ENCODE data around the gene UBAP2L. TPM values are rescaled to one million over a fixed set of nuclear protein-coding genes. Genes with fewer than 3 reads are reported as not detected.

Gene UBAP2L
- total RNA-seq, 4 donors from 2014 or later: 71.6 to 79.9 (median 75.1) TPM

DNA sequence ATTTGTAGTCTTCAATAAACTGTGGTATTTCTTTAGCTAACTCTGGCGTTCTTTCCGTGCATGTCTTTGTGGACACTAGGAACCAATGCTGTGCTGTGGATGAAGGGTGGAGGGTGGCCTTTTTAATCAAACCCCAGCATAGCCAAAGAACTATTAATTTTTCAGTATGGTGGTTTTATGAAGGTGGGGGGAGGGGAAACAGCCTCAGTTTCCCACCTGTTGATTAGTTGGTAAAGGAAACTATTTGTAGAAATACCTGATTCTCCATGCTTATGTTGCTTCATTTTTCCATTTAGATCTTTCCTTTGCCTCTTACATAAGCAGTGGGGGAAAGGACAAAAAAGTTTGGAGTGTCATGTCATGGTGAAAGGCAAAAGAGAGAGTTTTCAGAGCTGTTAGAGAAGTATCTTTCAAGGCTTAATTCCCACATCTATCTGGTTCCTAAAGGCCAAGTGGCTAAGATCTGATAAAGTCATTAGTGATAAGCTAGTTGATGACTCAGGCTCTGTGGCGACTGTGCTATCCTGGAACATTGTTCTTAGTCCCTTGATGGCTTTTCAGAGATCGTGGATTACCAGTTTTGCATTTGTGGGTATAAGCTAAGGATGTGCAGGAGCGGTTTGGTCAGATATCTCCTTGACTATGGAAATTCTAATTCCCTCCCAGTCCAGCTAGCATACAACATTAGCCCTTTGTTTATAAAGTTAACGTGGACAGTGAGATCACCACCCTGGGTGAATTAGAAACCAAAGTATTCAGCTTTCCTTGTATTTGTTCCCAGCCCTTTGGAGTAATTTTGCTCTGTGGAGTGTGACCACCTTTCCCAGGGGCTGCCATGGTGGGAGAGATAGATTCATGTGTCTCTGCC is 42.9 kb downstream of the UBAP2L start:
- Histone ChIP-seq H3K9me3 (no peaks in the 10 kb centered on the region), H3K4me1 (no peaks in the 10 kb centered on the region), H3K4me3 (no peak overlapping the region), H3K27me3 (no peaks in the 10 kb centered on the region), H3K27ac (no peak overlapping the region), H3K36me3 (peaks cover 7 to 98% of the 10 kb centered on the region in 2 donors)
- TF ChIP-seq EP300 (IDR thresholded peaks at IDR 0.05) (no peak), POLR2A (IDR thresholded peaks at IDR 0.05) (no peak), POLR2AphosphoS5 (IDR thresholded peaks at IDR 0.05) (no peak)
- TF ChIP-seq, protein P1, sequence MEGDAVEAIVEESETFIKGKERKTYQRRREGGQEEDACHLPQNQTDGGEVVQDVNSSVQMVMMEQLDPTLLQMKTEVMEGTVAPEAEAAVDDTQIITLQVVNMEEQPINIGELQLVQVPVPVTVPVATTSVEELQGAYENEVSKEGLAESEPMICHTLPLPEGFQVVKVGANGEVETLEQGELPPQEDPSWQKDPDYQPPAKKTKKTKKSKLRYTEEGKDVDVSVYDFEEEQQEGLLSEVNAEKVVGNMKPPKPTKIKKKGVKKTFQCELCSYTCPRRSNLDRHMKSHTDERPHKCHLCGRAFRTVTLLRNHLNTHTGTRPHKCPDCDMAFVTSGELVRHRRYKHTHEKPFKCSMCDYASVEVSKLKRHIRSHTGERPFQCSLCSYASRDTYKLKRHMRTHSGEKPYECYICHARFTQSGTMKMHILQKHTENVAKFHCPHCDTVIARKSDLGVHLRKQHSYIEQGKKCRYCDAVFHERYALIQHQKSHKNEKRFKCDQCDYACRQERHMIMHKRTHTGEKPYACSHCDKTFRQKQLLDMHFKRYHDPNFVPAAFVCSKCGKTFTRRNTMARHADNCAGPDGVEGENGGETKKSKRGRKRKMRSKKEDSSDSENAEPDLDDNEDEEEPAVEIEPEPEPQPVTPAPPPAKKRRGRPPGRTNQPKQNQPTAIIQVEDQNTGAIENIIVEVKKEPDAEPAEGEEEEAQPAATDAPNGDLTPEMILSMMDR (IDR thresholded peaks at IDR 0.05): no peak
- no peak for ATAC-seq
- 48 to 65% methylated on average over 6 of the region's 6 CpGs for WGBS, 2 donors (ENCODE audit: low coverage in 1 of 2)

DNA sequence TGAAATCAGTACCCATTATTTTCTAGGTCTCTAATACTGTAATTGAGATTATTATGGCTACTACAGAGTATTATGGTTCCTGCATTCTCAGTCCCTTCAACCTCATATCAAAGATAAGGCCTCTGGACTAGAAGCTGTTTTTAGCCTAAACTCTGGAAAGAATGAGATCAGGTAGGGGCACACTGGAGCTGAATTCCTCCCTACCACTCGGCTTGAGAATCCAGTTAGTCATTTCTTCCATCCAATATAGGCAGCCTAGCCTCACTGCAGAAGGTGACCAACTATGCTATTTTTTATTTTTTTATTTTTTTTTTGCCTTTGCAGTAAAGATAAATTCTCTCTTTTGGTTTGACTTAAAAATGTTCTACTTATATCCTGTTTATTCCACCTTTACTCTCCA is 43.7 kb downstream of the UBAP2L start:
- H3K27me3 ChIP-seq: no peaks in the 10 kb centered on the region
- H3K9me3 ChIP-seq: no peaks in the 10 kb centered on the region
- WGBS, 2 donors (ENCODE audit: low coverage in 1 of 2): 33 to 38% methylated on average over 1 of the region's 1 CpG
- H3K4me3 ChIP-seq: no peak overlapping the region
- TF ChIP-seq, protein P1 (IDR thresholded peaks at IDR 0.05): no peak
- no peak for TF ChIP-seq POLR2AphosphoS5 (IDR thresholded peaks at IDR 0.05)
- no peaks in the 10 kb centered on the region for H3K4me1 ChIP-seq
- no peak for ATAC-seq
- H3K36me3 ChIP-seq: peaks cover 7 to 98% of the 10 kb centered on the region in 2 donors
- H3K27ac ChIP-seq: no peak overlapping the region

DNA sequence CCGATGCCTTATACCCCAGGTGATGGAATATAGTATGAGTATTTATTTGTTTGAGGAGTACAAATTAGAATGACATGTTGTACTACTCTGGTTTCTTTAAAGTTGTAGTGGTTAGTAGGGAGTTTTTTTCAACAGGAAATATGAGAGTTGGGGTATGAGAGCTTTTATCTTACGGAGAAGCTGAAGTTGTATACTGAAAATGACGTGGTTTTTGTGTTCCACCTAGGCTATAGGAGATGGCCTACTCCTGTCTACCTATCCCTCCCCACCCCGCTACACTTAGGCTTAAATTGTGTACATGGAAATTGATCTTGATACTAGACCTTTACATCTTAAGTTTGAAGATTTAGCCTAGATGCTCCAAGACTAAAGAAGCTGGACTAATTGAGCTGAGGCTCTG is 44.8 kb downstream of the UBAP2L start:
- 69 to 80% methylated on average over 4 of the region's 4 CpGs for WGBS, 2 donors (ENCODE audit: low coverage in 1 of 2)
- Histone ChIP-seq H3K4me1 (no peaks in the 10 kb centered on the region), H3K27me3 (no peaks in the 10 kb centered on the region), H3K9me3 (no peaks in the 10 kb centered on the region), H3K4me3 (no peak overlapping the region), H3K27ac (no peak overlapping the region), H3K36me3 (peaks cover 6 to 98% of the 10 kb centered on the region in 2 donors)
- no peak for ATAC-seq
- TF ChIP-seq POLR2AphosphoS5 (IDR thresholded peaks at IDR 0.05): no peak

DNA sequence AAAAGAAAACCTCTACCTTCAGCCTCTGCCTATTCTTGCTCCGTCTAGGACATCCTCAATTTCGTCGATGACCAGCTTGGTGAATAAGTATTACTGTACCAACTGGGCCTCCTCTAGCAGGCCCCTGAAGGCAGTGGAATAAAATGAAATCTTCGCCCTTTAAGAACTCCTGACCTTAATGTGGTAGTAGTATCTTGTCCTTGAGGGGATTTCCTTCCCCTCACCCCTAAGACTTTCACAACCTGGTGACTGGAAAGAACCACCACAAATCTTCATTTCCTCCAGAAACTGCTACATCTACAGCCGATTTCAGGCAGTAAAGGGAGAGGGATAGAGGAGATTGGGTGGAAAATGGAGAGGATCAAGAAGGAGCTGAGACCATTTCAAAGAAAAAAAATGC is 50.1 kb downstream of the UBAP2L start:
- Histone ChIP-seq H3K9me3 (no peaks in the 10 kb centered on the region), H3K4me1 (peaks cover 0 to 31% (median 7%) of the 10 kb centered on the region in 3 donors), H3K36me3 (peaks cover 3 to 77% of the 10 kb centered on the region in 2 donors), H3K27ac (peak overlapping the region in 1 of 4 donors; percentile 93), H3K4me3 (no peak overlapping the region), H3K27me3 (no peaks in the 10 kb centered on the region)
- no peak for ATAC-seq
- 87 to 90% methylated on average over 4 to 5 of the region's 5 CpGs for WGBS, 2 donors (ENCODE audit: low coverage in 1 of 2)
- TF ChIP-seq POLR2AphosphoS5 (IDR thresholded peaks at IDR 0.05) (no peak), EP300 (IDR thresholded peaks at IDR 0.05) (no peak), POLR2A (IDR thresholded peaks at IDR 0.05) (no peak)
- TF ChIP-seq, protein P1 (IDR thresholded peaks at IDR 0.05): no peak

DNA sequence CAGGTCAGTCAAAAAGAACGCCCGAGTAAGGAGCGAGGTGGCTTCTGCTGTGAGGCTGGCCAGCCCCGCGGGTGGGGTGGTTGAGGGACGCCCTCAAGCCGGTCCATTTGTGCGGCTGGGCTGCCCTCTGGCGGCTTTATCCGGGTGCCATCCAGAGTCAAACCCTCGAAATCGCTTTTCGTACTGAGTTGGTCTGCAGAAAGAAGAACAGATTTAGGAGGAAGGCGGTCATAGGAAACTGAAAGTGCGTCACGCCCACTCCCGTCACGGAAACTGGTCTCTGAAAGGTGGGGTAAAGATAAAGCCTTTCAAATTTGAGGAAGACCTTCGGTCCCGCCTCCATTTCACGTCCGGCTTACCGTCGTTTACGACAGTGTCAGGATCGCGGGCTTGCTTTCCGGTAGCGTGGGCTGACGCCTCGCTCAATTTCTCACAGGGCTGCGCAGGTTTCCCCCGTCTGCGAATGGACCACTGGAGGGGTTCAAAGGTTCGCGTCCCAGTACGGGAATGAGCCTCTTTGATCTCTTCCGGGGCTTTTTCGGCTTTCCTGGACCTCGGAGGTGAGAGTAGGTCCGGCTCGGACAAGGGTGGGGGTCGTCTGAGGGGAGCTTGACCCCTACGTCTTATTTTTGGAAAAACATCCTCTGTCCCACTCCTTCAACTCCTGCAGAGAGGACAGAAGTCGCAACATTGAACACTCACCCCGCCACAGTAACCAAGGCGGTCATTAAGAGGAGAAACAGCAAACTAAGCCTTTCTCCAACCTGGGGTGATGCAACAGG is 51.7 kb downstream of the UBAP2L start, which contains the start of gene HAX1:
Gene HAX1, plus strand, starts transcription at position 413 of the 782 bp plus-strand sequence. Its CDS starts 95 bp downstream, at position 508.
- H3K27me3 ChIP-seq: no peaks in the 10 kb centered on the region
- peak within 1 kb of the TSS; percentile 89 to 91 for H3K4me3 ChIP-seq
- no peak for TF ChIP-seq EP300 (IDR thresholded peaks at IDR 0.05)
- TF ChIP-seq POLR2A (IDR thresholded peaks at IDR 0.05): peak; percentile 34 to 66
- peak; percentile 89 for TF ChIP-seq POLR2AphosphoS5 (IDR thresholded peaks at IDR 0.05)
- TF ChIP-seq, protein P1 (IDR thresholded peaks at IDR 0.05): peak in 3 of 4 experiments; percentile 72 to 84 (median 72)
- H3K9me3 ChIP-seq: no peaks in the 10 kb centered on the region
- peaks cover 0 to 31% (median 7%) of the 10 kb centered on the region in 3 donors for H3K4me1 ChIP-seq
- peak within 1 kb of the TSS; percentile 76 to 94 (median 93) for H3K27ac ChIP-seq
- ATAC-seq: peak; percentile 90
- 0 to 2% methylated on average over 1 to 9 of the region's 47 CpGs for WGBS, 2 donors (ENCODE audit: low coverage in 1 of 2)
- peaks cover 0 to 75% of the 10 kb centered on the region in 2 donors for H3K36me3 ChIP-seq

Measured in gastroesophageal sphincter (tissue), 4 donors.